Dermis microvascular lymphatic vessel endothelial cell (primary cell): ENCODE results near the gene COG5. TPM values are rescaled to one million over a fixed set of nuclear protein-coding genes. Genes with fewer than 3 reads are reported as not detected.
"Not testable (repeated sequence)": the region's sequence is repeated elsewhere in the genome, so short reads cannot be mapped to it uniquely, and the experiment has no call there.

ENCODE experiments used
- DNase-seq, 2 donors: peaks; one replicate each; pipeline versions ENCODE4 v3.0.0 to v3.0.0-alpha.2; 2010; ENCODE audit warnings: low read depth in 2 of 2
- total RNA-seq: library from RNA; depleted of rRNA; stranded (reverse); fragments of >200 nt; gene quantifications from 2 replicates; pipeline ENCODE4 v1.2.1, GENCODE V29; 2014

The COG5 gene
- total RNA-seq, 1 donor from 2014 or later = 17.8 TPM

GRCh38 chr7:107228291-107228690, 335.4 kb downstream of the COG5 start:
- DNase-seq = no peak

GRCh38 chr7:107224374-107225223, 339.1 kb downstream of the COG5 start:
- DNase-seq = no peak

GRCh38 chr7:107220806-107221205, 342.9 kb downstream of the COG5 start:
- DNase-seq = not testable (repeated sequence)

- DNase-seq = no peak
Observed at GRCh38 chr7:107220356-107220755, 343.4 kb downstream of the COG5 start.

- no peak for DNase-seq
Observed at GRCh38 chr7:107219563-107220244, 344.0 kb downstream of the COG5 start.

GRCh38 chr7:107213945-107214344, 349.8 kb downstream of the COG5 start:
- no peak for DNase-seq

GRCh38 chr7:107213193-107213788, 350.4 kb downstream of the COG5 start:
- DNase-seq = no peak

- no peak for DNase-seq
Observed at GRCh38 chr7:107212725-107213124, 351.0 kb downstream of the COG5 start.

GRCh38 chr7:107210400-107210799, 353.3 kb downstream of the COG5 start:
- no peak for DNase-seq

- DNase-seq = no peak
Observed at GRCh38 chr7:107209565-107209964, 354.2 kb downstream of the COG5 start.

- DNase-seq = no peak
Observed at GRCh38 chr7:107208563-107208962, 355.2 kb downstream of the COG5 start.

- no peak for DNase-seq
Observed at GRCh38 chr7:107208024-107208521, 355.6 kb downstream of the COG5 start.

GRCh38 chr7:107207459-107207858, 356.3 kb downstream of the COG5 start:
- no peak for DNase-seq

- no peak for DNase-seq
Observed at GRCh38 chr7:107206706-107207105, 357.0 kb downstream of the COG5 start.

GRCh38 chr7:107206136-107206535, 357.6 kb downstream of the COG5 start:
- no peak for DNase-seq

GRCh38 chr7:107203607-107204006, 360.1 kb downstream of the COG5 start:
- DNase-seq = peak in 1 of 2 donors; percentile 9

- DNase-seq = peak; percentile 27 to 51
Observed at GRCh38 chr7:107201795-107202450, 361.8 kb downstream of the COG5 start.

- no peak for DNase-seq
Observed at GRCh38 chr7:107196834-107197610, 366.7 kb downstream of the COG5 start.

GRCh38 chr7:107194052-107194451, 369.7 kb downstream of the COG5 start:
- DNase-seq = no peak

- no peak for DNase-seq
Observed at GRCh38 chr7:107190090-107190489, 373.6 kb downstream of the COG5 start.

GRCh38 chr7:107187774-107188173, 375.9 kb downstream of the COG5 start:
- DNase-seq = no peak
